ENCODE results near the gene DENND2C.

Gene DENND2C

GRCh38 chr1:114694540-114695310, 24.9 kb upstream of the DENND2C start:
- Histone ChIP-seq H3K27me3 (ENCODE audit: control insufficient read depth, insufficient read depth, low read length) (no peaks in the 10 kb centered on the region), H3K4me1 (no peaks in the 10 kb centered on the region), H2AFZ (no peak overlapping the region), H3K36me3 (ENCODE audit: control insufficient read depth, insufficient read depth, low read length) (no peaks in the 10 kb centered on the region), H3K79me2 (no peaks in the 10 kb centered on the region), H3K4me2 (ENCODE audit: low read length) (no peak overlapping the region), H3K9me3 (ENCODE audit: control insufficient read depth, low read length) (no peaks in the 10 kb centered on the region), H3K9ac (no peak overlapping the region), H3K4me3 (ENCODE audit: low read depth, low read length) (no peak overlapping the region), H3K27ac (no peak overlapping the region)
- TF ChIP-seq CTCF (IDR thresholded peaks at IDR 0.05): no peak

DNA sequence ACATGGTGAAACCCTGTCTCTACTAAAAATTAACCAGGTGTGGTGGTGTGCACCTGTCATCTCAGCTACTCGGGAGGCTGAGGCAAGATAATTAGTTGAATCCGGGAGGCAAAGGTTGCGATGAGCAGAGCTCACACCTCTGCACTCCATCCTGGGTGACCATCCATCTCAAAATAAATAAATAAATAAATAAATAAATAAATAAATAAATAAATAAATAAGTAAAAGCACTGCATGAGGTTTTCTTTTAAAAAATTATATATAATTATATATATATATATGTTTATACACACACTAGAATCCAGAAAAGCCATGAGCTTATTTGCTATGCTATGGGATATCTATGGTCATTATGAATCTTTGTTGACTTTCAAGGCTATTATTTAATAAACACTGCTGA, 23.1 kb upstream of the DENND2C start:
- H3K36me3 ChIP-seq (ENCODE audit: control insufficient read depth, insufficient read depth, low read length): no peaks in the 10 kb centered on the region
- H3K27ac ChIP-seq: no peak overlapping the region
- H3K9ac ChIP-seq: no peak overlapping the region

GRCh38 chr1:114691061-114691460, 21.2 kb upstream of the DENND2C start:
- Histone ChIP-seq H3K27me3 (ENCODE audit: control insufficient read depth, insufficient read depth, low read length) (no peaks in the 10 kb centered on the region), H3K27ac (no peak overlapping the region), H3K4me3 (ENCODE audit: low read depth, low read length) (no peak overlapping the region), H2AFZ (no peak overlapping the region), H3K9ac (no peak overlapping the region), H3K4me2 (ENCODE audit: low read length) (no peak overlapping the region), H3K36me3 (ENCODE audit: control insufficient read depth, insufficient read depth, low read length) (no peaks in the 10 kb centered on the region), H3K4me1 (no peaks in the 10 kb centered on the region), H3K79me2 (no peaks in the 10 kb centered on the region), H3K9me3 (ENCODE audit: control insufficient read depth, low read length) (no peaks in the 10 kb centered on the region)
- no peak for TF ChIP-seq CTCF (IDR thresholded peaks at IDR 0.05)

More for the DNA sequence above, 23.1 kb upstream of the DENND2C start:
- Histone ChIP-seq H2AFZ (no peak overlapping the region), H3K79me2 (no peaks in the 10 kb centered on the region), H3K4me1 (no peaks in the 10 kb centered on the region), H3K27me3 (ENCODE audit: control insufficient read depth, insufficient read depth, low read length) (no peaks in the 10 kb centered on the region), H3K9me3 (ENCODE audit: control insufficient read depth, low read length) (no peaks in the 10 kb centered on the region), H3K4me2 (ENCODE audit: low read length) (no peak overlapping the region), H3K4me3 (ENCODE audit: low read depth, low read length) (no peak overlapping the region)
- TF ChIP-seq CTCF (IDR thresholded peaks at IDR 0.05): no peak

- Histone ChIP-seq H3K9ac (no peak overlapping the region), H3K4me3 (ENCODE audit: low read depth, low read length) (no peak overlapping the region), H2AFZ (no peak overlapping the region), H3K4me2 (ENCODE audit: low read length) (no peak overlapping the region), H3K36me3 (ENCODE audit: control insufficient read depth, insufficient read depth, low read length) (no peaks in the 10 kb centered on the region), H3K4me1 (no peaks in the 10 kb centered on the region), H3K79me2 (no peaks in the 10 kb centered on the region), H3K27me3 (ENCODE audit: control insufficient read depth, insufficient read depth, low read length) (no peaks in the 10 kb centered on the region), H3K9me3 (ENCODE audit: control insufficient read depth, low read length) (no peaks in the 10 kb centered on the region), H3K27ac (no peak overlapping the region)
- TF ChIP-seq CTCF (IDR thresholded peaks at IDR 0.05): no peak
Measured at GRCh38 chr1:114690148-114690547, 20.3 kb upstream of the DENND2C start.

DNA sequence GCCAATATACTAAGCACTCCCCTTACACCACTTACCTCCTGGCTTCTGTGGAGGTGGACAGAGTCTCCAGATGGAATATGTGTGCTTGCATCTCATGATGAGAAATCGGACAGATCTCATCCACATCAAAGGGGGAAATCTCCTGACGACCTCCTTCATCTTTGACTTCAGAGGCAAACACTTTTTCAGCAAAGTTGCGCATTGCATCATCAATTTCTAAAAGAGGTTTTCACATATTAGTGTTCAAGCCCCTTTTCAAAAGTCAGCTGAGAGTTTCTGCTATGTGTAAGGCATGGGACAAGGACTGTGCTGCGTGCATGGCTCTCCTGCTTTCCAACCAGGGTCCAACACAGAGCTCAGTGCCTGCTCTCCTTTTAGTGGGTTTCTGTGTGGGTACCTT, 18.7 kb upstream of the DENND2C start:
- no peak for TF ChIP-seq CTCF (IDR thresholded peaks at IDR 0.05)
- no peak overlapping the region for H3K9ac ChIP-seq

More for the DNA sequence above, 18.7 kb upstream of the DENND2C start:
- H3K4me3 ChIP-seq (ENCODE audit: low read depth, low read length): no peak overlapping the region
- H3K9me3 ChIP-seq (ENCODE audit: control insufficient read depth, low read length): no peaks in the 10 kb centered on the region
- no peaks in the 10 kb centered on the region for H3K27me3 ChIP-seq (ENCODE audit: control insufficient read depth, insufficient read depth, low read length)
- no peaks in the 10 kb centered on the region for H3K79me2 ChIP-seq
- H3K36me3 ChIP-seq (ENCODE audit: control insufficient read depth, insufficient read depth, low read length): no peaks in the 10 kb centered on the region
- no peak overlapping the region for H2AFZ ChIP-seq
- no peaks in the 10 kb centered on the region for H3K4me1 ChIP-seq
- H3K27ac ChIP-seq: no peak overlapping the region
- no peak overlapping the region for H3K4me2 ChIP-seq (ENCODE audit: low read length)
